HG03095 (cell line): ENCODE data around the gene C1orf232.

Experiments used
- ATAC-seq: cut with Tn5 transposase; IDR thresholded peaks from one replicate; pipeline ENCODE4 v1.9.1; 2021; ENCODE audit warnings: moderate library complexity; ENCODE audit not compliant: unreplicated experiment

The C1orf232 gene

DNA sequence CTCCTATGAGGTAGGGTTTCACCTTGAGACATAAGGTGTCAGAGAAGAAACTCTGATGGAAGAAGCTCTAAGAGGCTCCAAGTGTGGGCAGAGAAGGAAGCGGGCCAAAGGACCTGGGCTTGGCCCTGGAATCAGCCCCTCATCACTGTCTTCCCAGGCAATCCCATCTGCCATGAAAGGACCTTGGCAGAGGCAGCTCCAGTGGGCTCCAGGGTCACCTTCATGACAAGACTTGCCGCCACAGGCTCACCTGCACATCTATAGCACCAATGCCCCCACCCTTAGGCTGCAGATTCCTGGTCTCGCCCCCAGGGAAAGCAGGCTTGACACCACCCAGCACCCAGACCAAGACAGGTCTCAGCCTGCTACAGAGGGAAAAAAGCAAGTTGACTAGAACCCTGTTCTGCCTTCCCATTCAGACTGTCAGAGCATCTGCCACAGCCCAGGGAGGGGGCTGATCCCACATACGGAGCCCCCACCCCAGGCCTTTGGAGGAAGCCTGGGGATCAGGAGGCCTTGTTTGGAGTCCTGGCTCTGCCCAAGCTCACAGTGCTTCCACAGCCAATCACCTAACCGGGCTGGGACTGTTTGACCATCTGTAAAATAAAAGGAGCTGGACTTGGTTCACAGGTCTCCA, 10.4 kb downstream of the C1orf232 start:
- no peak for ATAC-seq

DNA sequence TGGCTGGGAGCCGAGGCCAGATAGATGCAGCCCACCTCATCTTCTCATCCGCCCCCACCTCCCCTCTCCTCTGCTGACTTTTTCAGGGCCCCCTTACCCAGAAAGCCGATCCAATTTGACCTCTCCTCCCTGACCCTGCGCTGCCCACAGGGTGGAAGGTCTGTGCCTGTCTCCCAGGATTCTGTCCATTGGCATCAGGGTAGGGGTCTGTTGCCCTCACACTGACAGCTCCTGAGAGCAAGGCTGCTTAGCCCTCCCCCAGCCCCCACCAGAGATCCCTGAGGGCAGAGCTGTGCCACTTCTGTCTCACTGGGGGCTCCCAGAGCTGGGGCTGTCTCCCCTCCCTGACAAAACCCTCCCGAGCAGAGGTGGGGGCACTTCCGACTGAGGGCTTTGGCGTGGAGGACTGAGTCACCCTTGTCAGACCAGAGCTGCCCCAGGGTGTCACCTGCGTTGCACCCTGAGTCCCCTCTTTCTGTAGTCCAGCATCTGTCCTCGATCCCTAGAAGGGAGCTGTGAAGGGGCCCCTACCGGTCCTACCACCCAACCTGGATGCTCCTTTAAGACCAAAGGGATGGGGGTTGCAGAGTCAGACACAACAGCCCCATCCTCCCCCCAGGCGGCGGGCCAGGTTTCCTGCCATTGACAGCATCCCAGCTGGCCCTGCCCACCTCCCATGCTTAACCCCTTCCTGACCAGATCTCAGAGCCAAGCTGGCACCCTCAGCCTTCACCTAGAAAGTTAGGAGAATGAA, 12.3 kb downstream of the C1orf232 start:
- no peak for ATAC-seq

GRCh38 chr1:26155370-26156284, 13.1 kb downstream of the C1orf232 start:
- ATAC-seq, result no peak

DNA sequence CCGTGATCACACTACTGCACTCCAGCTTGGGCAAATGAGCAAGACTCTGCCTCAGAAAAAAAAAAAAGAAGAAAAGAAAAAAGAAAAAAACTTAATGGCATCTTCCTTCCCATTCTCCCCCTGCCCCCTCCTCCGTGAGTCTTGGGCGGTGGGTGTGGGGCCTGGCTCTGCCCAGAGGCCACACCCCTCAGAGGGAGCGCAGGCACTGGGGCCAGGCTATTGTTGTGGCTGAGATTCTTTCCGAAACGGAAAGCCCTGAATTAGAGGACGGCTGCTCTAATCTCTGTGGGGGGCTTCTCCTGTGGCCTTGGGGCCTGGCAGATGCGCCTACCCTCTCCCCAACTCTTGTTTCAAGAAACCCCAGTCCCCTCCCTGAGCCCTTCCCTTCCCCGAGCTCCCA, 14.0 kb downstream of the C1orf232 start:
- no peak for ATAC-seq

DNA sequence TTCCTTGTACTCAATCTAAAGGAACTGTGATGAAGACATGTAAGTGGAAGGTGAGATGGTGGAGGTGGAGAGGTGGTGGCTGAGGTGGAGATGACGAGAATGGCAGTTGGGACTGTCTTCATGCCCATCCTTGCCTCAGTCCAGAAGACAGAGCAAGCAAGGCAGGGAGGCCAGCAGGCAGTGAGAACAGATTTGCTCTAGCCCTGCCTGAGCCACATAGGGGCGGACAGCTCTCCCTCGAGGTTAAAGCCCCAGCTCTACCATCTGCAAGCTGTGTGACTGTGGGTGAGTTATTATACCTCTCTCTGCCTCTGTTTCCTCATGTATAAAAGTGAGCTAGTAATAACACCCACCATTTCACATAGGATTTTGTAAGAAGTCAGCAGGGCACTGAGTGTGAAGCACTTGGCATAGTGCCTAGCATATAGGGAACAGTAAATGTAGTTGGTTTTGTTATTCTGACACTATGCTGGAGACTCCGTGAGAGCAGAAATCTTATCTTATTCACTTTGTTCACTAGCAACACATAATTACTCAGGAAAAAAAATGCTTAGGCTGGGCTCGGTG, 14.7 kb downstream of the C1orf232 start:
- no peak for ATAC-seq

DNA sequence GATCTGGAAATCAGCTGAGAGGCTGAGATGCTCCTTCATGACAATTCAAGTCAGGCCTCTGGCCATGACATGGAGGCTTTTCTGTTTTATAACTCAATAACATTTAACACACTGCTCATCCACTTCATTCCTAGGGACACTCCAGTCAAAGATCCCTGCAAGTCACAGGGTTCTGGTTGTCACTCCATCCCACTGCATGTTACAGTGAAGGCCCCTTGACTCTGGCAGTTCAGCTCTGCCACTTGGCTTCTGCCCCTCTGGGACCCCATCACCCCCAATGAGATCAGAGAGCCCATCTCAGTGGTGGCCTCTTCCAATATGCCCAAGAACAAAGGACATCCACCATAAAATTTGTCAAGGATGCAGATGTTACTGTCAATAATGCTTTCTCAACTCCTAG, 19.9 kb downstream of the C1orf232 start:
- ATAC-seq, result no peak

GRCh38 chr1:26145960-26146294, 22.8 kb downstream of the C1orf232 start:
- no peak for ATAC-seq

DNA sequence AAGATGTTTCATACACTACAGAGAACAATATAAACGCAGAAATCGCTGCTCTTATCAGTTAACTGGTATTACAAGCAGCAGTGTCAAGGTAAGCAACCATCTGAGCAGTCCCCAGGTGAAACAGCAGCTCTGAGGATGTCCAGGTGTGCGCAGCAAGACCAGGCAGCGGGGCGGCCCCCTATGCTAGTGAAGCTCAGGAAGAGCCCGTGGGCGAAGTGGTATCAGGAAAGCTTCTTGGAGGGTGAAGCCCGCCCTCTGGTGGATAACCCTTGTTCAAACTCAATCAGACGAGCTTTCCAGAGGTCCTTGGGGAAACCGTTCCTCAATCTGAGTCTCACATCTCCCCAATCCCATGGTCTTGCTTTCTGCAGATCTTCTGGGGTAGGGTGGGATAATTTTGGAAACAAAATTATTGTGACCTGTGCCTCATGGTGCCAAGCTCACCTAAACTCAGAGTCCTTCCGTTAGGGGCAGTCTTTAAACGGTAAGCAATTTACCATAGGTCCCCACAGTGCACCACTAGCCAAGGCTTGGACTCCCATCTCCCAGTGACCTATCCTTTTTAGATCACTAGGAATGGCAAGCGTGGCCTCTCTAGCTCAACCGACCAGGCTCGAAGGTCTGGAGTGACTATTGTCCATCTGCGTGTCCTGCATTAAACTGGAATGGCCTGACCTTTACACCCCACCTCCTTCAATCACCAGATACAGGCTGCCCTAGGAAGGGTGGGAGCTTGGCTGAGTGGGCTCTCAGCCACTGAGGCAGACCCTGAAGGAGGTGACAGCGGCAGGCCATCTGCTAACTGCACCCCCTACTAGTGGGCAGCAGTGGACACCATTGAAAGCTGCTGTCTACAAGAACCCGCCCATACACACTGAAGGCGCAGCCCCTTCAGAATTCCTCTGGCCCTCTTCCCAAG, 23.5 kb downstream of the C1orf232 start:
- no peak for ATAC-seq

DNA sequence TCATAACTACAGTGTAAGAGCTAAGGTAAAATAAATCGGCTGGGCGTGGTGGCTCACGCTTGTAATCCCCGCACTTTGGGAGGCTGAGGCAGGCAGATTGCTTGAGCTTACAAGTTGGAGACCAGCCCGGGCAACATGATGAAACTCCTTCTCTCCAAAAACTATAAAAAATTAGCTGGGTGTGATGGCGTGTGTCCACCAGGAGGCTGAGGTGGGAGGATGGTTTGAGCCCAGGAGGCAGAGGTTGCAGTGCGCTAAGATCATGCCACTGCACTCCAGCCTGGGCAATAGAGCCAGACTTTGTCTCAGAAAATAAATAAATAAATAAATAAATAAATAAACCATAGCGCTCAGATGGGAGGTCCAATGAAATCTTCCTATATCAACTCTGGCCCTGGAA, 26.6 kb downstream of the C1orf232 start:
- ATAC-seq, result no peak

GRCh38 chr1:26138974-26139558, 29.7 kb downstream of the C1orf232 start:
- ATAC-seq, result no peak

DNA sequence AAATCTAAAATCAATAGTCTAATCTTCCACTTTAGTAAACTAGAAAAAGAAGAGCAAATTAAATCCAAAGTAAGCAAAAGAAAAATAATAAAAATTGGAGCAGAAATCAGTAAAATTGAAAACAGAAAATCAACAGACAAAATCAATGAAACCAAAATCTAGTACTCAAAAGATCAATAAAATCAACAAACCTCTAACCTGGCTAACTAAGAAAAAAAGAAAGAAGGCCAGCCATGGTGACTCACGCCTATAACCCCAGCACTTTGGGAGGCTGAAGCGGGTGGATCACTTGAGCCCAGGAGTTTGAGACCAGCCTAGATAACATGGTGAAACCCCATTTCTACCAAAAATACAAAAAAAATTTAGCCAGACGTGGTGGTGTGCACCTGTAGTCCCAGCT, 34.3 kb downstream of the C1orf232 start:
- no peak for ATAC-seq

GRCh38 chr1:26132834-26133167, 36.0 kb downstream of the C1orf232 start:
- ATAC-seq, result no peak

GRCh38 chr1:26132128-26132833, 36.5 kb downstream of the C1orf232 start:
- ATAC-seq, result no peak

DNA sequence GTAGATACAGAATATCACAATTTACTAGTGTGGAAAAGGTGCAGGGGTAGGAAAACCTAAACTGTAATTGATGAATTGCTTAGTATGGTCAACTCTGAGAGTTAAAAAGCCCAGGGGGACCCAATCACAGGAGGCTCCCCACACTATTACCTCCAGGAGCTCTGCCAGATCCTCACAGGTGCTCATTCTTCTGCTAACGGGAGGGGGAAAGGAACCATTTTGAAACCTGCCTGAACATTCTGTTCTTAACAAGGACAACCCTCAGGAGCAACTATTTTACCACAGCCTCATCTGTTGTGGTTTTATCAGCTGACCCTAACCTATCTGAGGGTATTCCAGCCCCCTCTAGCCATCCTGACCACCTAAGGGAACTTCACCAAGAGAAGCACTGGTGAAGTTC, 38.1 kb downstream of the C1orf232 start:
- ATAC-seq, result no peak

DNA sequence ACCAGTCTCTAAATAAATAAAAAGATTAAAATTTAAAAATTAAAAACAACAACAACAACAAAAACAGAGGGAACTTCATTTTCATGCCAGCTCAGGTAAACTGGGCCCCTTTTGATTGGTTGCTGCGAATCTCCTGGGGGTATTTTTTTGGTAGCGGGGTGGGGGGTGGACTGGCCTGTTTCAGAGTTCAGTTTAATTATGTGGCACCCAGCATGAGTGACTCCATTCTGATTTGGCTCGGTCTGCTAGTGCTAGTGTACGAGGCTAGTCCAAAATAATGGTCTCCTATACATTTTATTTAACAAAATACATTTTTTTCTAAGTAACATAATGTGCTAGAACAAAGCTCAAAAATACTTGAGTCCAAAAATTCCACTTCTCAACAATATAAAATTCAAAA, 39.0 kb downstream of the C1orf232 start:
- ATAC-seq, result no peak

DNA sequence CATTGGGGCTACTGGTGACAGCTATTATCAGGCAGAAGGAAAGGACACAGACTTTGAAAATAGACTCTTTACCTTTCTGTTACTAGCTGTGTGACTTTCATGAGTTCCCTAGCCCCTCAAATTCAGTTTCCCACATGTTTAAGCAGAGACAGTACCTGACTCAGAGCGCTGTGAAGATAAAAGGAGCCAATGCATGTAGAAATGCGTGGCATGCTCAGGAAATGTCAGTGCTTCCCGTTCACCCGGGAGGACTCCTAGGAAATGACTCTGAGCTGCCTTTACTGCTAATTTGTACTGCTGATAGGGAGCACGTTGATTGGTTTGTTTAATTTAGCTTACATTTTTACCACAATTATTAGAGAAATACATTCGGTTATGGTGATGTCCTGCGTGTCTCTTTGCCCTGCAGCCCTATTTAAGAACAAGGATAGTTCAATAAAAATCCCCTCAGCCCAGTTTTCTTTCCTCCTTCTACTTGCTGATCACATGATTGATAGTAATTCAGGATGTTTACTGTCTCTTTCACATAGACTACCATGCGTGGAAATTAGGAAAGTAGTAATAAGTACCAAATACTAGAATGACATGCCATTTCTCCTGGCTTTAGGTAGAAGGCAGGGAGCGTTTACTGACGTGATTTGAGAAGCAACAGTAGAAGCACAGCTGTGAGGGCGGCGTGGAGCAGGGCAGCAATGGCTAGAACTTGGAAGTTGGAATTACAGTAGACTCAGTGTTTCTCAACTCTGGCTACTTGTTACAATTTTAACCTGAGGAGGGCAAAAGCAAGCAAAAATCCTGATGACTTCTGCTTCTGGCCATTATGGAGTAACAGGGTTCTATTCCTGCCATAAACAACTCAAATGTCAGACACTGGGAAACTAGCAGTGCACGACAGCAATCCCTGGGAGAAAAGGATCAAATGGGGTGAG, 41.3 kb downstream of the C1orf232 start:
- ATAC-seq, result no peak

GRCh38 chr1:26126321-26127084, 42.3 kb downstream of the C1orf232 start:
- ATAC-seq, result no peak

GRCh38 chr1:26125946-26126320, 42.8 kb downstream of the C1orf232 start:
- no peak for ATAC-seq
